Fibroblast of lung (primary cell): ENCODE data around the gene PIF1. TPM values are rescaled to one million over a fixed set of nuclear protein-coding genes. Genes with fewer than 3 reads are reported as not detected.

Source experiments
- DNase-seq, 2 donors: peaks; one replicate each; pipeline versions ENCODE4 v3.0.0 to v3.0.0-alpha.2; 2010; ENCODE audit warnings: low read depth in 2 of 2
- H2AFZ ChIP-seq: 2 replicates; pipeline ENCODE4 v1.5.1; 2012; ENCODE audit warnings: low read length, control low read depth, inconsistent platforms
- H3K27ac ChIP-seq: 2 replicates; pipeline ENCODE4 v1.5.1; 2011; ENCODE audit warnings: low read length, control low read depth; ENCODE audit not compliant: insufficient read depth
- H3K27me3 ChIP-seq: 2 replicates; pipeline ENCODE4 v1.5.1; 2011; ENCODE audit warnings: mild to moderate bottlenecking, low read length; ENCODE audit not compliant: control insufficient read depth, insufficient read depth
- H3K36me3 ChIP-seq: 2 replicates; pipeline ENCODE4 v1.5.1; 2011; ENCODE audit warnings: low read length; ENCODE audit not compliant: control insufficient read depth, insufficient read depth
- H3K4me1 ChIP-seq: 2 replicates; pipeline ENCODE4 v1.5.1; 2011; ENCODE audit warnings: low read length; ENCODE audit not compliant: control insufficient read depth, insufficient read depth; ENCODE audit errors: extremely low read depth
- H3K4me2 ChIP-seq: 2 replicates; pipeline ENCODE4 v1.5.1; 2011; ENCODE audit warnings: low read length, control low read depth; ENCODE audit not compliant: insufficient read depth; ENCODE audit errors: extremely low read depth
- H3K4me3 ChIP-seq, 4 experiments: fragments of 200-600 bp in 1 of 4; sonication (generic) in 1 of 4; replicated peaks in 1 of 4; 2 replicates each; pipeline ENCODE4 v1.5.1; 2011 to 2016; ENCODE audit warnings: low read length in 4 of 4, low read depth in 3 of 4, mild to moderate bottlenecking in 3 of 4, control low read depth in 2 of 4, inconsistent platforms in 1 of 4, mixed read lengths in 1 of 4; ENCODE audit not compliant: insufficient read depth in 1 of 4; ENCODE audit errors: control extremely low read depth in 1 of 4
- H3K79me2 ChIP-seq: 2 replicates; pipeline ENCODE4 v1.5.1; 2012; ENCODE audit warnings: mild to moderate bottlenecking, low read length, inconsistent platforms; ENCODE audit not compliant: control insufficient read depth, insufficient read depth
- H3K9ac ChIP-seq: 2 replicates; pipeline ENCODE4 v1.5.1; 2011; ENCODE audit warnings: mild to moderate bottlenecking, low read length, control low read depth; ENCODE audit not compliant: insufficient read depth
- H3K9me3 ChIP-seq: 2 replicates; pipeline ENCODE4 v1.5.1; 2012; ENCODE audit warnings: low read depth, low read length; ENCODE audit not compliant: control insufficient read depth, insufficient read depth
- H4K20me1 ChIP-seq: 2 replicates; pipeline ENCODE4 v1.5.1; 2011; ENCODE audit warnings: low read length; ENCODE audit not compliant: control insufficient read depth, insufficient read depth; ENCODE audit errors: extremely low read depth
- EZH2 ChIP-seq: IDR thresholded peaks from 2 replicates; pipeline ENCODE4 v1.5.1; 2012; ENCODE audit warnings: low read length, control low read depth, mild to moderate bottlenecking; ENCODE audit errors: missing control alignments
- polyA minus RNA-seq: library from RNA; depleted of rRNA, polyadenylated mRNA; stranded (reverse); fragments of >200 nt; gene quantifications from 2 replicates; pipeline ENCODE4 v1.2.3, GENCODE V29; 2011; ENCODE audit warnings: low replicate concordance
- polyA plus RNA-seq, 2 donors: library from polyadenylated mRNA; depleted of rRNA in 1 of 2; stranded (reverse) in 1 of 2; unstranded in 1 of 2; fragments of >200 nt; gene quantifications; 2 replicates each; pipeline ENCODE4 v1.2.1, GENCODE V29; 2011 to 2012; ENCODE audit warnings: missing spikeins in 1 of 2
- total RNA-seq: library from RNA; depleted of rRNA; stranded (reverse); fragments of >200 nt; gene quantifications from 2 replicates; pipeline ENCODE4 v1.2.1, GENCODE V29; 2014
- TF ChIP-seq, protein P1 (sequence below), 2 donors: IDR thresholded peaks in 1 of 2; conservative IDR thresholded peaks in 1 of 2; 1 replicate in 1 of 2; 2 replicates in 1 of 2; pipeline ENCODE4 v1.5.1; 2011 to 2012; ENCODE audit warnings: low read length in 2 of 2, control low read depth in 1 of 2, inconsistent platforms in 1 of 2, low read depth in 1 of 2, mild to moderate bottlenecking in 1 of 2

PIF1 gene, protein sequence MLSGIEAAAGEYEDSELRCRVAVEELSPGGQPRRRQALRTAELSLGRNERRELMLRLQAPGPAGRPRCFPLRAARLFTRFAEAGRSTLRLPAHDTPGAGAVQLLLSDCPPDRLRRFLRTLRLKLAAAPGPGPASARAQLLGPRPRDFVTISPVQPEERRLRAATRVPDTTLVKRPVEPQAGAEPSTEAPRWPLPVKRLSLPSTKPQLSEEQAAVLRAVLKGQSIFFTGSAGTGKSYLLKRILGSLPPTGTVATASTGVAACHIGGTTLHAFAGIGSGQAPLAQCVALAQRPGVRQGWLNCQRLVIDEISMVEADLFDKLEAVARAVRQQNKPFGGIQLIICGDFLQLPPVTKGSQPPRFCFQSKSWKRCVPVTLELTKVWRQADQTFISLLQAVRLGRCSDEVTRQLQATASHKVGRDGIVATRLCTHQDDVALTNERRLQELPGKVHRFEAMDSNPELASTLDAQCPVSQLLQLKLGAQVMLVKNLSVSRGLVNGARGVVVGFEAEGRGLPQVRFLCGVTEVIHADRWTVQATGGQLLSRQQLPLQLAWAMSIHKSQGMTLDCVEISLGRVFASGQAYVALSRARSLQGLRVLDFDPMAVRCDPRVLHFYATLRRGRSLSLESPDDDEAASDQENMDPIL
- total RNA-seq (3.1 and 9.4 TPM in 2 replicates), polyA plus RNA-seq (5.1 and 5.2 TPM in 2 replicates), polyA minus RNA-seq (5.8 and 16.8 TPM in 2 replicates)
- 5.1 and 6.2 TPM in 2 replicates for polyA plus RNA-seq (2012)

DNA sequence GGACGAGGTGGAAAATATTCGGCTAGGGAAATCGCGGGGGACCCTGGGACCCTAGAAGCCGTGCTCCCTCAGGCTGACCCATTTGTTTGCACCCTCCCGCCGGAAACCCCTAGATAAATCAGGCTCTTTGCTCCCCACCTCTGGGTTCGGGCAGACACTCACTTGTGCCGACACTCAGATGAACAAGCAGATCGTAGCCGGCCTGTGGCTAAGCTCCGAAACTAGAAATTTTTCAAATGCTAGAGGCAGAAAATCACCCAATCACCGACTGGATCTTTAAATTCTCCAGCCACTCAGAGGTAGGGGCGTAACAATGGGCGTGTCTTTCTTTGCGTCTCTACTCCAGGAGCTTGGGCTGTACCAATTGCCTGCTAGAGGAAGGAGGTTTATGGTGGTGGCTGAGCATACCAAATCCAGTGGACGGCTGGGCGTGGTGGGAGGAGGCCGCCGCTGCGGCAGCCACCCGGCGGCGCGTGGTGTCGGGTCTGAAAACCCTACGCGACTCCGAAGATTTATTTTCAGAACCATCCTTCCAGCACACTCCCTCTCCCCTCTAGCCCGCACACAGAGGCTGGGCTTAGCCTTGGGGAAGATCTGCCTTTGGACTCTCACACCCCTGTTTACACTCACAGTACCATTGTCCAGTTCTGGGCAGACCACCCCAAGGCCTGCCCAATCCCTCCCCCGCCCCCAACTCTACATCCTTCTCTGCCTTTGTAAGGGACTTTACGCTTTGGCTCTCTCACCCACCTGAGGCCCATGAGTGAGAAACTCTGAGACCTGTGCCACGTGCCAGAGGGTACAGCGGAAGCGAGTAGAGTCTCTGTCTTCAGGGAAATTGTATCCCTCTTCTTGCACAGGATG, at the start of gene PIF1:
TSS of gene PIF1 (minus strand) at position 217 of the 864 bp plus-strand sequence. CDS start 1,312 bp downstream, outside the sequence.
- Histone ChIP-seq H2AFZ (peak within 1 kb of the TSS; percentile 93), H3K36me3 (peaks cover 4% of the 10 kb centered on the region), H3K4me3 (peak within 1 kb of the TSS; percentile 66 to 87 (median 78)), H3K79me2 (peaks cover 7% of the 10 kb centered on the region), H3K9ac (peak within 1 kb of the TSS; percentile 61), H3K4me1 (peaks cover 11% of the 10 kb centered on the region), H4K20me1 (no peaks in the 10 kb centered on the region), H3K27me3 (no peaks in the 10 kb centered on the region), H3K9me3 (no peaks in the 10 kb centered on the region), H3K27ac (peak within 1 kb of the TSS; percentile 72), H3K4me2 (peak within 1 kb of the TSS; percentile 99)
- DNase-seq: peak; percentile 99
- TF ChIP-seq, protein P1, sequence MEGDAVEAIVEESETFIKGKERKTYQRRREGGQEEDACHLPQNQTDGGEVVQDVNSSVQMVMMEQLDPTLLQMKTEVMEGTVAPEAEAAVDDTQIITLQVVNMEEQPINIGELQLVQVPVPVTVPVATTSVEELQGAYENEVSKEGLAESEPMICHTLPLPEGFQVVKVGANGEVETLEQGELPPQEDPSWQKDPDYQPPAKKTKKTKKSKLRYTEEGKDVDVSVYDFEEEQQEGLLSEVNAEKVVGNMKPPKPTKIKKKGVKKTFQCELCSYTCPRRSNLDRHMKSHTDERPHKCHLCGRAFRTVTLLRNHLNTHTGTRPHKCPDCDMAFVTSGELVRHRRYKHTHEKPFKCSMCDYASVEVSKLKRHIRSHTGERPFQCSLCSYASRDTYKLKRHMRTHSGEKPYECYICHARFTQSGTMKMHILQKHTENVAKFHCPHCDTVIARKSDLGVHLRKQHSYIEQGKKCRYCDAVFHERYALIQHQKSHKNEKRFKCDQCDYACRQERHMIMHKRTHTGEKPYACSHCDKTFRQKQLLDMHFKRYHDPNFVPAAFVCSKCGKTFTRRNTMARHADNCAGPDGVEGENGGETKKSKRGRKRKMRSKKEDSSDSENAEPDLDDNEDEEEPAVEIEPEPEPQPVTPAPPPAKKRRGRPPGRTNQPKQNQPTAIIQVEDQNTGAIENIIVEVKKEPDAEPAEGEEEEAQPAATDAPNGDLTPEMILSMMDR (conservative IDR thresholded peaks at IDR 0.05 in 1 of 2, IDR thresholded peaks at IDR 0.05 in 1 of 2; ENCODE audit: low read depth in 1 of 2, low read length in 2 of 2): no peak
- no peak for TF ChIP-seq EZH2

DNA sequence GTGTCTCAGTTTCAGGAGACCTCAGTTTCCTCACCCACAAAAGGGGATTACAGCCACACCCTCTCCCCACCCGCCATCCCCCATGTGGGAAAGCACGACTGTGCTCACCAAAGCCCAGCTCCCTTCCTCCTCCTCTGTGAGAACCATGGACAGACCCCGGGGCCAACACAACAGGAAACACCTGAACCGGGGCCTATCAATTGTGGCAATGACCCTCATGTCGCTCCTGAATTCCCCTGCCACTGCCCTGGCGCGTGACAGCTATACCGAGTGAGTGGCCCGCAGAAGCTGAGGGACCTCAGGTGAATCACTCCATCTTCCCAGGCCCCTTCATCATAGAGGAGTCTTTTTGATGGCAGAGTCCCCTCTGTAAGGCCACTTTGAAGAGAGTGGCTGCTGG, 44.9 kb upstream of the PIF1 start:
- Histone ChIP-seq H3K4me1 (peaks cover 27% of the 10 kb centered on the region), H2AFZ (no peak overlapping the region), H3K27ac (no peak overlapping the region), H4K20me1 (no peaks in the 10 kb centered on the region), H3K4me3 (no peak overlapping the region), H3K9me3 (no peaks in the 10 kb centered on the region), H3K9ac (no peak overlapping the region), H3K27me3 (no peaks in the 10 kb centered on the region), H3K4me2 (no peak overlapping the region), H3K79me2 (peaks cover 2% of the 10 kb centered on the region), H3K36me3 (peaks cover 24% of the 10 kb centered on the region)
- no peak for TF ChIP-seq EZH2
- TF ChIP-seq, protein P1 (conservative IDR thresholded peaks at IDR 0.05 in 1 of 2, IDR thresholded peaks at IDR 0.05 in 1 of 2; ENCODE audit: low read depth in 1 of 2, low read length in 2 of 2): no peak
- no peak for DNase-seq
